NB4 (cell line): ENCODE measurements around the gene ARHGEF16.

Source experiments
- DNase-seq: peaks from one replicate; pipeline ENCODE4 v3.0.0; 2010; ENCODE audit warnings: low read depth
- H3K4me3 ChIP-seq: one replicate; pipeline ENCODE4 v1.5.1; 2011; ENCODE audit warnings: mild to moderate bottlenecking, low read depth, low read length, moderate library complexity
- CTCF ChIP-seq: IDR thresholded peaks from one replicate; pipeline ENCODE4 v1.5.1; 2012; ENCODE audit warnings: low read depth, low read length
- MAX ChIP-seq: IDR thresholded peaks from 2 replicates; pipeline ENCODE4 v1.6.1; 2011; ENCODE audit warnings: low read depth, low read length
- MYC ChIP-seq: IDR thresholded peaks from 2 replicates; pipeline ENCODE4 v1.6.1; 2011; ENCODE audit warnings: low read depth, low read length
- POLR2A ChIP-seq: IDR thresholded peaks from 2 replicates; pipeline ENCODE4 v1.6.1; 2011; ENCODE audit warnings: mild to moderate bottlenecking; ENCODE audit not compliant: insufficient read length; ENCODE audit errors: extremely low read depth

The ARHGEF16 gene

DNA sequence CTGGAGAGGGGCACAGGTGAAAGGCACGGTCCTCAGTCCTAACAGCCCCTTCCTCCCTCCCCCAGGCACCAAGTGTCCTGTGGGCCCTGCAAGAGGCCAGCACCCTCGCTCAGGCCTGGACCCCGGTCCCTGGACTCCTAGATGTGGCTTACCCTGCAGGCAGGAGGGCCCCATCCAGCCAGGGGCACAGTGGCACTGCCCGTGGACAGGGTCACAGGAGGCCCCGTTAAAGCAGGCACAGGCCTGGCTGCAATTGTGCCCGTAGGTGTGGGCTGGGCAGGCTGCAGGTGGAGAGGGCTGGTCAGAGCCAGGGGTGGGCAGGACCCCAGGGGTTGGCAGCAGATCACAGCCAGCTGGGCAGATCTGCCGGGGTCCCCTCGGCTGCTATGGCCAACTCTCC lies 44.5 kb downstream of the ARHGEF16 start:
- TF ChIP-seq MAX (no peak), MYC (no peak), CTCF (no peak), POLR2A (no peak)
- no peak overlapping the region for H3K4me3 ChIP-seq
- DNase-seq: no peak

- no peak overlapping the region for H3K4me3 ChIP-seq
- no peak for DNase-seq
- TF ChIP-seq CTCF (no peak), MYC (no peak), MAX (no peak), POLR2A (no peak)
These were observed 45.1 kb downstream of the ARHGEF16 start for GRCh38 chr1:3499611-3500010.

DNA sequence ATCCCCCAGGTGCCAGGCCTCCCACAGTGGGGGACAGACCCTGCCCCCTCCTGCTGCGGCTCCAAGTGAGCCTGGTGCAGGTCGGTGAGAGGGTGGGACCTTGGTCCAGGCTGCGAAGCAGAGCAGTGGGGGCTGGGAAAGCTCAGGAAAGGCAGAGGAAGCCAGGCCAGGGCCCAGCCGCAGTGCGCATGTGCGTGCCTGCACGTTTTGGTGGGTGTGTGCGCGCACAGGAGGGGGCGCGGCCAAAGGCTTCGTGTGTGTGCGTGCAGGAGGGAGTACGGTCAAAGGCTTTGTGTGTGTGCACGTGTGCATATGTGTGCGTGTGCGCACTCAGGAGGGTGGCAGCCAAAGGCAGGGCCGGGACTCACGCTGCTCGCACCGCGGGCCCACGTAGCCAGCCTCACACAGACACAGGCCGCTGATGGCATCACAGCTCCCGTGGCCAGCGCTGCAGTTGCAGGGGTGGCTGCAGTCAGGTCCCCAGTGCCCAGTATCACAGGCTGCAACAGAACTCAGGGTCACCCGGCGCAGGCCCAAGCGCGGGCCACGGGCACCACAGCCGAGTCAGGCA lies 45.9 kb downstream of the ARHGEF16 start:
- DNase-seq: no peak
- no peak overlapping the region for H3K4me3 ChIP-seq
- no peak for TF ChIP-seq MYC
- no peak for TF ChIP-seq POLR2A
- no peak for TF ChIP-seq CTCF
- no peak for TF ChIP-seq MAX

GRCh38 chr1:3501437-3501836 lies 47.0 kb downstream of the ARHGEF16 start:
- no peak for DNase-seq
- no peak for TF ChIP-seq POLR2A
- no peak for TF ChIP-seq MAX
- no peak for TF ChIP-seq CTCF
- no peak for TF ChIP-seq MYC
- no peak overlapping the region for H3K4me3 ChIP-seq

DNA sequence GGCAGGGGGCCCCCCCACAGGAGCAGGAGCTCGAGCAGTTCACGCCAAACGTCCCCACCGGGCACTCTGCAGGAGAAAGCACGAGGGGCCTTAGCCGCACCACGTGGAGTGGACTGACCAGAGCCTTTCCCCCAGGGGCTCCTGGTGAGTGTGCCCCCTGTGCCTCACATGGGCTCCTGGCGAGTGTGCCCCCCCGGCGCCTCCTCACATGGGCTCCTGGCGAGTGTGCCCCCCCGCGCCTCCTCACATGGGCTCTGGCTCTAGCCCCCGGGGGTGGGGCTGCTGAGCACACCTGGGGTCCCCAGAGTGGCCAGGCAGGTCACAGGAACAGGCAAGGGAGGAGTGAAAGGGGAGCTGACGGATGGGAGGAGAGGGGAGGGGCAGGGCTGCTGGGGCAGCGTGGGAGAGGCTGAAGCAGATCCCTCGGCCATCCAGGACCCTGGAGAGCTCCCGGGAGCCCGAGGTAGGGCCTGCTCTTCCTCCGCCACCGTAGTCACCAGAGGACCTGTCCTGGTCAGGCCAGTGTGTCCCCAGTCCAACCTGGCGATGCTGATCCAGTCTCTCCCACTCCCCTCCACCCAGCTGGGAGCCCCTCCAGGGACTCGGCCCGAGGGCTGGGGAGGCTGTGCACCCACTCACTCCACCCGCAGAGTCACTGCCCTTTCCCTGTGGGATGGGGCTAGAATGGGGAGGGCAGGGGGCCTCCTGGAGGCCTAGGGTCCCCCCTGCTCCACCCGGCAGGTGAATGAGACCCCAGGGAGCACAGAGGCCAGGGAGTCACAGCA lies 47.6 kb downstream of the ARHGEF16 start:
- TF ChIP-seq MYC: no peak
- no peak for TF ChIP-seq MAX
- TF ChIP-seq POLR2A: no peak
- TF ChIP-seq CTCF: no peak
- H3K4me3 ChIP-seq: no peak overlapping the region
- DNase-seq: peak; percentile 72
